GM10266 (cell line): ENCODE data around the gene ICAM5.

Experiments used
- DNase-seq: peaks from one replicate; pipeline ENCODE4 v3.0.0; 2012; ENCODE audit errors: extremely low spot score
- CTCF ChIP-seq: IDR thresholded peaks from 2 replicates; pipeline ENCODE4 v1.5.1; 2012; ENCODE audit warnings: mild to moderate bottlenecking, low read depth; ENCODE audit not compliant: control insufficient read depth, insufficient read depth; ENCODE audit errors: missing control alignments

ICAM5 gene

GRCh38 chr19:10254244-10254643 lies 35.5 kb upstream of the ICAM5 start:
- no peak for DNase-seq
- TF ChIP-seq CTCF, result no peak

- no peak for TF ChIP-seq CTCF
- no peak for DNase-seq
Observed at GRCh38 chr19:10255358-10255757, 34.4 kb upstream of the ICAM5 start.

- DNase-seq, result no peak
- TF ChIP-seq CTCF, result no peak
Observed at GRCh38 chr19:10256551-10256950, 33.2 kb upstream of the ICAM5 start.

GRCh38 chr19:10256970-10257615 lies 32.7 kb upstream of the ICAM5 start:
- DNase-seq, result no peak
- no peak for TF ChIP-seq CTCF

GRCh38 chr19:10258080-10258710 lies 31.6 kb upstream of the ICAM5 start:
- no peak for DNase-seq
- TF ChIP-seq CTCF, result no peak

- peak; percentile 83 for DNase-seq
- peak; percentile 76 for TF ChIP-seq CTCF
Observed at GRCh38 chr19:10259162-10259905, 30.4 kb upstream of the ICAM5 start.

- no peak for DNase-seq
- no peak for TF ChIP-seq CTCF
Observed at GRCh38 chr19:10260141-10260584, 29.6 kb upstream of the ICAM5 start.
